Lung (tissue), 12 donors: ENCODE measurements around the gene TBC1D10B. TPM values are rescaled to one million over a fixed set of nuclear protein-coding genes. Genes with fewer than 3 reads are reported as not detected.
"Not testable (repeated sequence)": the region's sequence is repeated elsewhere in the genome, so short reads cannot be mapped to it uniquely, and the experiment has no call there.

Source experiments
- ATAC-seq: fragments of 200-7000 bp; cut with Tn5 transposase; one replicate; pipeline ENCODE4 v1.9.1; 2020; ENCODE audit warnings: moderate number of reproducible peaks; ENCODE audit not compliant: insufficient read depth, low FRiP score
- DNase-seq, 3 donors: peaks; one replicate each; pipeline ENCODE4 v3.0.0-alpha.2; 2013 to 2017
- H3K27ac ChIP-seq, 2 donors: one replicate each; pipeline ENCODE4 v1.5.1; 2013; ENCODE audit warnings: mild to moderate bottlenecking in 2 of 2, moderate library complexity in 2 of 2, control low read depth in 1 of 2, inconsistent platforms in 1 of 2, low read depth in 1 of 2, low read length in 1 of 2
- H3K27me3 ChIP-seq, 3 donors: one replicate each; pipeline ENCODE4 v1.5.1; 2013; ENCODE audit warnings: low read length in 2 of 3; ENCODE audit not compliant: control insufficient read depth in 3 of 3, insufficient read depth in 3 of 3
- H3K36me3 ChIP-seq, 4 donors: one replicate each; pipeline ENCODE4 v1.5.1; 2013; ENCODE audit warnings: low read length in 4 of 4, mild to moderate bottlenecking in 1 of 4, moderate library complexity in 1 of 4; ENCODE audit not compliant: control insufficient read depth in 4 of 4, insufficient read depth in 4 of 4
- H3K4me1 ChIP-seq, 5 donors: one replicate each; pipeline ENCODE4 v1.5.1; 2013; ENCODE audit warnings: low read length in 5 of 5, mild to moderate bottlenecking in 2 of 5, moderate library complexity in 1 of 5; ENCODE audit not compliant: control insufficient read depth in 5 of 5, insufficient read depth in 5 of 5
- H3K4me3 ChIP-seq: one replicate; pipeline ENCODE4 v1.5.1; 2013; ENCODE audit warnings: mild to moderate bottlenecking, control low read depth, moderate library complexity
- H3K9ac ChIP-seq, 2 donors: one replicate each; pipeline ENCODE4 v1.5.1; 2013; ENCODE audit warnings: low read length in 2 of 2, control low read depth in 1 of 2; ENCODE audit not compliant: insufficient read depth in 1 of 2
- H3K9me3 ChIP-seq, 4 donors: one replicate each; pipeline ENCODE4 v1.5.1; 2013; ENCODE audit warnings: low read length in 3 of 4, mild to moderate bottlenecking in 1 of 4, moderate library complexity in 1 of 4; ENCODE audit not compliant: control insufficient read depth in 4 of 4, insufficient read depth in 3 of 4
- WGBS, 2 donors: extraction: QIAGEN DNeasy Blood & Tissue Kit; methylation state at CpG; one replicate each; pipeline ENCODE4 v1.1.7; 2013; 5-methylcytosine and 5-hydroxymethylcytosine counted together
- polyA plus RNA-seq, 2 donors: library from polyadenylated mRNA; stranded (reverse); fragments of 200-250 nt; gene quantifications; one replicate each; pipeline ENCODE4 v1.2.1, GENCODE V29; 2013
- total RNA-seq, 2 donors: library from RNA; depleted of rRNA in 1 of 2; stranded (reverse); fragments of >200 nt in 1 of 2; gene quantifications; one replicate each; pipeline ENCODE4 v1.2.1, GENCODE V29; 2014 to 2021
- TF ChIP-seq, protein P1 (sequence below): IDR thresholded peaks from 2 replicates; pipeline ENCODE4 v1.5.1; 2012; ENCODE audit warnings: mild to moderate bottlenecking; ENCODE audit errors: control extremely low read depth, extremely low read depth
- donor health status: control.
- donor health status: control.
- donor health status: Bipolar disorder and iron deficiency.
- donor health status: healthy.
- donor health status: DM: yes; HTN: yes; CAD: no.

TBC1D10B gene
- total and polyA plus RNA-seq, 4 donors = 26.9 to 43.6 (median 29.8) TPM

DNA sequence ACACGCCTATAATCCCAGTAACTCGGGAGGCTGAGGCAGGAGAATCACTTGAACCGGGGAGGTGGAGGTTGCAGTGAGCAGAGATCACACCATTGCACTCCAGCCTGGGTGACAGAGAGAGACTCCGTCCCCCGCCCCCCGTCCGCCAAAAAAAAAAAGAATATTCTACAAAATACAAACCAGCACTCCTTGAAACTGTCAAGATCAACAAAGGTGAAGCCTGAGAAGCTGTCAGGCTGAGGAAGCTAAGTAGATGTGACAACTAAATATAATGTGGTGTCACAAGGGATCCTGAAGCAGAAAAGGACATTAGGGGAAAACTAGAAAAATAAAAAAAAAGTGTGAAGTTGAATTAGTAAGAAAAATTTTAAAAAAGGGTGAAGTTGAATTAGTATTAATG, 21.4 kb downstream of the TBC1D10B start:
- Histone ChIP-seq H3K4me3 (no peak overlapping the region), H3K36me3 (peaks cover 0 to 27% (median 16%) of the 10 kb centered on the region in 4 donors), H3K27me3 (no peaks in the 10 kb centered on the region), H3K9me3 (no peaks in the 10 kb centered on the region), H3K27ac (no peak overlapping the region), H3K4me1 (peaks cover 0 to 13% (median 6%) of the 10 kb centered on the region in 5 donors), H3K9ac (no peak overlapping the region)
- ATAC-seq (no peak), DNase-seq (no peak)
- TF ChIP-seq, protein P1, sequence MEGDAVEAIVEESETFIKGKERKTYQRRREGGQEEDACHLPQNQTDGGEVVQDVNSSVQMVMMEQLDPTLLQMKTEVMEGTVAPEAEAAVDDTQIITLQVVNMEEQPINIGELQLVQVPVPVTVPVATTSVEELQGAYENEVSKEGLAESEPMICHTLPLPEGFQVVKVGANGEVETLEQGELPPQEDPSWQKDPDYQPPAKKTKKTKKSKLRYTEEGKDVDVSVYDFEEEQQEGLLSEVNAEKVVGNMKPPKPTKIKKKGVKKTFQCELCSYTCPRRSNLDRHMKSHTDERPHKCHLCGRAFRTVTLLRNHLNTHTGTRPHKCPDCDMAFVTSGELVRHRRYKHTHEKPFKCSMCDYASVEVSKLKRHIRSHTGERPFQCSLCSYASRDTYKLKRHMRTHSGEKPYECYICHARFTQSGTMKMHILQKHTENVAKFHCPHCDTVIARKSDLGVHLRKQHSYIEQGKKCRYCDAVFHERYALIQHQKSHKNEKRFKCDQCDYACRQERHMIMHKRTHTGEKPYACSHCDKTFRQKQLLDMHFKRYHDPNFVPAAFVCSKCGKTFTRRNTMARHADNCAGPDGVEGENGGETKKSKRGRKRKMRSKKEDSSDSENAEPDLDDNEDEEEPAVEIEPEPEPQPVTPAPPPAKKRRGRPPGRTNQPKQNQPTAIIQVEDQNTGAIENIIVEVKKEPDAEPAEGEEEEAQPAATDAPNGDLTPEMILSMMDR = no peak
- WGBS, 2 donors = 92 to 98% methylated on average over 7 of the region's 7 CpGs

DNA sequence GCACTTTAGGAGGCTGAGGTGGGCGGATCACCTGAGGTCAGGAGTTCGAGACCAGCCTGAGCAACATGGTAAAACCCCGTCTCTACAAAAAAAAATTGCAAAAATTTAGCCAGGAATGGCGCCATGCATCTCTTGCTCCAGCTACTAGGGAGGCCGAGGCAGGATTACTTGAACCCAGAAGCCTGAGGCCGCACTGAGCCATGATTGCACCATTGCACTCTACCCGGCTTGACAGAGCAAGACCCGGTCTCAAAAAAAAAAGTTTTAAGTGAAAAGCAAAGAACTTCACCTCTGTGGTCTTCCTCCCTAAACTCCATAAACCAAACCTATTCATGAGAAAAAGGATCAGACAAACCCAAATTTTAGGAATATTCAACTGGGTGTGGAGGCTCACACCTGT, 22.2 kb downstream of the TBC1D10B start:
- Histone ChIP-seq H3K9ac (no peak overlapping the region), H3K27me3 (no peaks in the 10 kb centered on the region), H3K4me1 (peaks cover 0 to 9% (median 5%) of the 10 kb centered on the region in 5 donors), H3K9me3 (no peaks in the 10 kb centered on the region), H3K4me3 (no peak overlapping the region), H3K27ac (no peak overlapping the region), H3K36me3 (peaks cover 0 to 20% (median 11%) of the 10 kb centered on the region in 4 donors)
- 95 to 96% methylated on average over 8 of the region's 8 CpGs for WGBS, 2 donors
- DNase-seq (no peak), ATAC-seq (no peak)
- TF ChIP-seq, protein P1 = no peak

DNA sequence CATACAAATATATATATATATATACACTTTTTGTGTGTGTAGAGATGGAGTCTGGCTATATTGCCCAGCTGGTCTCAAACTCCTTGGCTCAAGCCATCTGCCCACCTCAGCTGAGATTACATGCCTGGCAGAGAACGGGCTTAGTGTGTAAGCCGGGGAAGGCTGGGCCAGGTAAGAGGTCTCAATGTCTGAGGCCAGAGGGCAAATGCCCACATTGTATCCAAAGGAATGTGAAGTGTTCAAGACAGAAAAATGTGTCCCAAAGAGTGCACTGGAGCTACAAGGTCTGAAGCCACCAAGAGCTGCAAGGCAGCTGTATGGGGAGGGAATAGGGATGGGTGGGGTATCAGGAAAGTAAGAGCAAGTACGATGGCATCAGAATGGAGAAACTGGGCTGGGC, 24.0 kb downstream of the TBC1D10B start:
- Histone ChIP-seq H3K9ac (no peak overlapping the region), H3K4me1 (no peaks in the 10 kb centered on the region), H3K9me3 (no peaks in the 10 kb centered on the region), H3K27ac (no peak overlapping the region), H3K27me3 (no peaks in the 10 kb centered on the region), H3K4me3 (no peak overlapping the region), H3K36me3 (peaks cover 0 to 6% (median 4%) of the 10 kb centered on the region in 4 donors)
- TF ChIP-seq, protein P1 = no peak
- 88 to 94% methylated on average over 3 of the region's 3 CpGs for WGBS, 2 donors
- DNase-seq (no peak), ATAC-seq (no peak)

DNA sequence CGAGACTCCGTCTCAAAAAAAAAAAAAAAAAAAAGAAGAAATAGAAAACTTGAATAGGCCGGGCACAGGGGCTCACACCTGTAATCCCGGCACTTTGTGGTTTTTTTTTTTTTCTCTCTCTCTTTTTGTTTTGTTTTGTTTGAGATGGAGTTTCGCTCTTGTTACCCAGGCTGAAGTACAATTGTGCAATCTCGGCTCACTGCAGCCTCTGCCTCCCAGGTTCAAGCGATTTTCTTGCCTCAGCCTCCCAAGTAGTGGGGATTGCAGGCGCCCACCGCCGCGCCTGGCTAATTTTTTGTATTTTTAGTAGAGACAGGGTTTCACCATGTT, 26.8 kb downstream of the TBC1D10B start:
- not testable (repeated sequence) for H3K36me3 ChIP-seq, H3K4me3 ChIP-seq, H3K4me1 ChIP-seq, ATAC-seq, H3K9ac ChIP-seq, H3K27me3 ChIP-seq, DNase-seq, H3K27ac ChIP-seq, H3K9me3 ChIP-seq
- 86 to 89% methylated on average over 11 of the region's 11 CpGs for WGBS, 2 donors
